NCI-H1694 treated with DMSO at 0.1 percent for 48 hours (cell line): ENCODE results near the gene INPP4A.

Source experiments
- DNase-seq: peaks from one replicate; lab custom pipeline; 2025; lab: John Stamatoyannopoulos, UW

Gene INPP4A

GRCh38 chr2:98564541-98565132 lies 120.0 kb downstream of the INPP4A start:
- peak; percentile 54 for DNase-seq

DNA sequence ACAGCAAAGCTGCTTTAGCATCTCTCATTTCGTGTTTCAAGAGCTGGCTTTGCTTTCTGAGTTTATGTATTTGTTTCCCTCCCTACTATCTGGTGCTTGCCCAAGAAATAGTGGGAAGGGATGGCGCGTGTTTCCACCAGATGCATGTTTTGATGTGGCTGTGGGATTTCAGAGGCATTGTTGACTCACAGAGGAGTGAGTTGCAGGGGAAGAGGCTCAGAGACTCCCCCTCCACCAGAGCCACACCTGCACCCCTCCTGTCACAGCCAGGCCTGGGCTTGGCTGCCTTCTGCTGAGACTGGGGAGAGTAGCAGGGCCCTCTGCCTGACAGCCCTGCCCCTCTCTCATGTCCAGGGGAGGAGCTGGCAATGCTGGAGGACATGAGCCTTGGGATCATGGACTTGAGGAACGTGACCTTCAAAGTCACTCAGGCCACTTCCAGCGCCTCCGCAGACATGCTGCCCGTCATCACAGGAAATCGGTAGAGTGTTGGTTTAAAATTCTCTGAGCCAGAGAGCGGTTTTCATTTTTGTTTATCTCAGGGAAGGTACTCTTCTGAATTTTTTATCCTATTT lies 120.7 kb downstream of the INPP4A start:
- no peak for DNase-seq

DNA sequence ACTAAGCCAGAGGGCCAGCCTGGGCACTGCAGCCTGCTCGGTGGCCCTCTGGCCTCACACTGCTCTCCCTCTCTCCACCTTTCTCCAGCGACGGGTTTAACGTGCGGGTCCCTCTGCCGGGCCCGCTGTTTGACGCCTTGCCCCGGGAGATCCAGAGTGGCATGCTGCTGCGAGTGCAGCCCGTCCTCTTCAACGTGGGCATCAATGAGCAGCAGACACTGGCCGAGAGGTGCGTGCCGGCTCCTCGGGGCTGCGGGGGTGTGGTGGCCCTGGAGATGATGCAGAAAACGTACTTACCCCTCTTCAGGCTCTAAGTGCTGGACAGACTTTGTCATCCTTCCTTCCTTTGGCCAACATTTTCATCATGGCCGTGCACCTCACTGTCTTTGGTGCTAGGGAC lies 121.3 kb downstream of the INPP4A start:
- no peak for DNase-seq

DNA sequence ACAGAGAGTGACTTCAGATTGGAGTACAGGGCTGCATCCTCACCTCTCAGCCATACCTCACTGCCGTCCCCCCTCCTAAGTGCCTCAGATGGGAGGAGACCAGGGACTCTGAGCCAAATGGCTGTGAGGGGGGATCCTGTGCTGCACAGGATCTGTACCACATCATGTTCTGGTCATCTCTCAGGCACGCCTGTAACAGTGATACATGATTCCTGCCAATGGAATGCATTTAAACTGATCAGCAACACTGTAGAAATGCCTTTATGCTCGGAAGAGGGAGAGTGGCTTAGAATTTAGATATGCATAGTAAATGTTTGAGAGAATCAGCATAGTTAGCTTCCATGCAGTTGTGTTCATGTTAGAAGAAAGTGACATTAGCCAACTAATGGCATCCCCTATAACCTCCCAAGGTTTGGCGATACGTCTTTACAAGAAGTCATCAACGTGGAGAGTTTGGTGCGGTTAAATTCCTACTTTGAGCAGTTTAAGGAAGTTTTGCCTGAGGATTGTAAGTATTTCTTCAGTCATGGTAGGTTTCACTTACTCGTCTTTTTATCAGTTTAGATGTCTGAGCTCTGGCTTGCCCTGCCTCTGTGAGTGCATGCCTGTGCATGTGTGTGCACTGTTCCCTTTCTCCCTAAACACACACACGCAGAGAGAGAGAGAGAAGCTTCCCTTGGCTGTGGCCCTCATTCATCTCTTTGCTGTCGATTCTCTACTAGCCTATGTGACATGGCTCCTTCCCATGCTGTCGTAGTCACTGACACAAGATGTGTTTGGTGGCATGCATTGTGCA lies 123.7 kb downstream of the INPP4A start:
- DNase-seq, result no peak

GRCh38 chr2:98569197-98569793 lies 124.6 kb downstream of the INPP4A start:
- DNase-seq, result no peak

DNA sequence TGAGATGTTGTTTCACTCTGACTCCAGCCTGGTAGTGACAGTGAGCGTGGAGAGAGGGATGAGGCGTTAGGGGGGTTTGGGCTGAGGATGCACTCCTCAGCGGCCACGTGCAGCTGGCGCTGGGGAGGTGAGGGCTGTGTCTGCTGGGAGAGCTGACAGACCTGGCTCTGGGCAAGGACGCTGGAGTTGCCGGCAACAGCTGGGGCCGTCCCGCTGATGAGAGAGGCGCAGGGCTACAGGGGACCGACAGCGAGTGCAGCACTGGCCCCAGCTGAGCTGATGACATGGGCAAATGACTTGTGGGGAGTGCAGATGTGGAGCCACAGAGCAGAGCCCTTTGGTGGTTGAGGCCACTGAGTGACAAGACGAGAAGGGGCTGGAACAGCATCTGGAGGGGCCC lies 125.3 kb downstream of the INPP4A start:
- no peak for DNase-seq

DNA sequence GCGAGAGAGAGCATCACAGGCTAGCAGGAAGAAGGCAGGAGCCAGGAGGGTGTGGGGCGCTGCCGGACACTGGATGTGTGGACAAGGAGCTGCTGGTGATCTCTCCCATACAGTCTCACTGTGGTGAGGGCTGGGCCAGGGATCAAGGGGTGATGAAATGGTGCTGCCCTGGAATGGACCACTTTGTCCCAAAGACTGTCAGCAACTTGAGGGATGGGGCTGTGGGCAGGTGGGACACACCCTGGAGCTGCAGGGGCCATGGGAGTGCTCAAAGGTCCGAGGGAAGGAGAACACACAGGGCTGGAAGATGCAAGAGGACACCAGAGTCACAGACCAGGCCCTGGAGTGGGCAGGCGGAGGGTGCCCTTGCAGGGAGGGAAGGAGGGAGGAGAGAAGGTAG lies 125.7 kb downstream of the INPP4A start:
- DNase-seq, result no peak

DNA sequence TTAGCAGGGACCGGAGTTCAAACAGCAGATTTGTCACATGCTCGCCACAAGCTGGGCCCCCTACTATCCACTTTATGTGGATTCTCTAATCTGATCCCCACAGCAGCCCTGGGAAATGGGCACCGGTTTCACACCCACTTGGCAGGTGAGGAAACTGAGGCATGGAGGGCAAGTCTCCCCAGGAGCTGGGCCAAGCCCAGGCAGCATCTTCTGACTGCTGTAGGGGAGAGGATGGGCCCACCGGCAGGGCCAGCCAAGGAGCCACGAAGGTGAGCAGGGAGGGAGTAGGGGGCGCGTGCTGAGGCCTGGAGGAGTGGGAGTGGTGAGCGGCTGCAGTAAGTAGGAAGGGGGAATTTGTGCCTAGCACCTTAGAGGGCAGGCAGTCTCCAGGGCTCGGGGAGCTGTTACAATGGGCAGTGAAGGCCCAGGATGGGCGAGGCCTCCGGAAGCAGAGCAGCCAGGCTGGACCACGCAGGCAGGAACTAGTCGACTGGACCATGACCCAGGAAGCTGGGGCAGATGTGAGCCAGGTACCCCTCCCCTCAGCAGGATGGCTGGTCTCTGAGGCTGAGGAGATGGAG lies 126.6 kb downstream of the INPP4A start:
- no peak for DNase-seq

GRCh38 chr2:98571796-98572195 lies 127.1 kb downstream of the INPP4A start:
- no peak for DNase-seq

DNA sequence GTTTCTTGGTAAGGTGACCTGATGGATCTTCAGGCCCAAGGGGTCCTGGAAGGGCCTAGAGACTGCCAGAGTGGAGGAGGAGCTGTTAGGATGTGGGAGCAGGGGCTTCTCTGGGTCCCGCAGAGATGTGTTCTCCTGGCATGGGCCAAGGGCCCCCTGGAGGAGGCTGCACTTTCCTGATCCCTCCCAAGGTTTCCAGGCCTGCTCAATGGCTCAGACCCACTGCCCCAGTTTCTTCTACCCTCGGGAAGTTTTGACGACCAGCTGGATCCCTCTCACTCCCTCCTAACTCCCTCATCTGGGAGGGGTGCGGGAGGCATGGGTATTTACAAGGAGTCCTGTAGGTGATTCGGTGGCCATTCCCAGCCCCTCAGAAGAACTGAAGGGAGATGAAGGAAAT lies 127.6 kb downstream of the INPP4A start:
- no peak for DNase-seq

GRCh38 chr2:98572676-98573075 lies 128.0 kb downstream of the INPP4A start:
- DNase-seq, result no peak

DNA sequence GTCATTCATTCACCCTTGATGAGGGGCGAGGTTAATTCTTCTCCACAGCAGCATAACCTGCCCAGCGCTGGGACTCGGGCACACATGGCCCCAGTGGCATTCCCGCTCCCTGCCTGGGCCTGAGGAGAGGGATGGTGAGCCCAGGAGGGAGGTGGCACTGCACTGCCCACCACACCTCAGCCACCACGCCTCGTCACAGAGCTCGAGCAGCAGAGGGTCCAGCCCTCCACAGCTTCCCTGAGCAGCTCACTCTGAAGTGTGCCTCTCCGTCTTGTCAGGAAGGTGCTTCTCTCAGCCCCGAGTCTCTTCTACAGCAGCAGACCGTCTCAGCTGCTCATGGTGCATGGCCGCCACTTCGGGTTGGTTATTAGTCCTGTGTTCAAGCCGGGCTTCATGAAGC lies 128.8 kb downstream of the INPP4A start:
- DNase-seq, result no peak

DNA sequence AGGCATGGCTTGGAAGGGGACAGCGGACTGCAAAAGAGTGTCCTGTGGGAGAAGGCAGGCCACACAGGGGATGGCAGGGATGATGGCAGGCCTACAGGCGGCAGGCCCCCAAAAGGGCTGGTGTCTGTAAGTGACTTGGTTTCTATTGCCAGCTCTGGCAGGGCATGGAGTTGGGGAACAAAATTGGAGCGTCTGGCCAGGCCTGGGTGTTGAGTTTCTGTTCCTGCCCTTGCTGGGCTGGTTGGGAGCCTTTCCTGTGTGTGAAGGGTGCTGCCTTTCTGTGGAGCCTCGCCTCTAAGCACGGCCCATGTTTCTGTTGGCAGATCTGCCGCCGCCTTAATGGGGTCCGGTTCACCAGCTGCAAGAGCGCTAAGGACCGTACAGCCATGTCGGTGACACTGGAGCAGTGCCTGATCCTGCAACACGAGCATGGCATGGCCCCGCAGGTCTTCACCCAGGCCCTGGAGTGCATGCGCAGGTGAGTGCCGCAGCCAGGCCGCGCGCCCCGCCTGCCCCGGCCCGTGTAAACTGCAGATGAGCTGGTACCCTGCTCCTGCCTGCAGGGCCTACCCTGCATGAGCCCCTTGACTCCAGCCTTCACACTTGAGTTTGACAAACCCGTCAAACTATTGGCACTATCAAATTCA lies 132.1 kb downstream of the INPP4A start:
- DNase-seq, result no peak

GRCh38 chr2:98577313-98577712 lies 132.7 kb downstream of the INPP4A start:
- DNase-seq, result no peak

DNA sequence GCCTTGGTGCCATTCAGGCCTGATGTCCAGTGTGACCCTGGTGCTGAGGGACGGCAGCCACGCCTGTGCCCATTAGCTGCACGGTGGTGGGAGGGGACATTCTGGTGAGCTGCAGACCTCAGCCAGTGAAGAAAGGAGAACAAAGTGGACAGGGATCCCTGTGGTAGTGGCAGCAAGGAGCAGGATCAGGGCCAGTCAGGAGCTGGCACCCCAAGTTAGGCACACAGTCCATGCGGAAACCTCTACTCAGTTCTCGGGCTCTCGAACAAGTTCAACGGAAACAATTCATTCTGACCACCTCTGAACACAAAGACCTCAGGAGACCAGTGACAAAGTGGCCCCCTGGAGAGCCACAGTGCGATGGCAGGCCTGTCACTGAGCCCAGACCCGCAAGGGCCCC lies 133.6 kb downstream of the INPP4A start:
- DNase-seq, result no peak

DNA sequence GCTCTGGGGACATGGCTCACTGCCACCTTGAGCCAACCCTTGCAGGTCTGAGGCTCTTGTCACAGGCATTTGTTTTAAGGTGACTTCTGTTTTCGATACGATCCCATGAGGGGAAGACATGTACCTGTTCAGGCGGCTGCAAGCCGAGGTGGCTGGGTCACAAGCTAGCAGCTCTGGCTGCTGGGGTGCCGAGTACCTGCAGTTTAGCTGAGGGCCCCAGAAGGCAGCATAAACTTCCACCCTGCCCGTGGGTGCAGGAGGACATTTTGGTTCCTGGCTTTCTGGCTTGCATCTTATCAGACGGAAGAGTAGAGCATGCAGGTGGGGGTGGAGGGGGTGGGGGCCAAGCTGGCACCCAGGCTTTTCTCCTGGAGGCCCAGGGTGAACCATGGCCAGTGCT lies 135.3 kb downstream of the INPP4A start:
- no peak for DNase-seq

DNA sequence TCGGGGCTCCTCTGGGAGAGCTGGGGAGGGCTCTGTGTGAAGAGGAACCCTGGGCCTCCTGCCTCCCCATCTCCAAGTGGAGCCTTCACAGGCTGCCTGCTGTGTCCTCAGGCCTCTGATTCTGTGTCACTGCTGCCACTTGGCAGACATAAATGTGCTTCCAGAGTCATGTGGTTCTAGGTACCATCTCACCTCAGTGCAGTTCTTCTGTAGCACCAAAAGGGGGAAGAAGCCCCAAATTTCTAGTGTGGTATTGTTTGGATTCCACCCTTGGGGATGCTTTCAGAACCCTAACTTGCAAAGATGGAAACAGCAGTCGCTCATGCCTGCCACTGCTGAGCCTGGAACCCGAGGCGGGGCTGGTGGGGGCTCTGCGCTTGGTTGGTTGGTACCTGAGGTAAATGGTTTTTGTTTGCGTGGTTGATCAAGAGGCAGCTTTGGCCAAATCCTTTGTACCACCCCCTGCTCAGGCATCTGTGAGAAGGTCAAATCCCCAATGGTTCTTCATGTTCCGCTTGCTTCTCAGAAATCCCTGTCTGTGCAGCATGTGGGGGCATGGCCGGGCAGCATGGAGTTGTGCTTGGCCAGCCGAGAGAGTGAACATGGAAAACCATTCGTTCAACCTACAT lies 136.1 kb downstream of the INPP4A start:
- no peak for DNase-seq

DNA sequence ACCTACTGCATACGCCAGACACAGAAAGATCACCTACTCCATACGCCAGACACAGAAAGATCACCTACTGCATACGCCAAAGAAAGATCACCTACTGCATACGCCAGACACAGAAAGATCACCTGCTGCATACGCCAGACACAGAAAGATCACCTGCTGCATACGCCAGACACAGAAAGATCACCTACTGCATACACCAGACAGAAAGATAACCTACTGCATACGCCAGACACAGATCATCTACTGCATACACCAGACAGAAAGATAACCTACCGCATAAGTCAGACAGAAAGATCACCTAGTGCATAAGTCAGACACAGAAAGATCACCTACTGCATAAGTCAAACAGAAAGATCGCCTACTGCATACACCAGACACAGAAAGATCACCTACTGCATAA lies 137.9 kb downstream of the INPP4A start:
- no peak for DNase-seq

DNA sequence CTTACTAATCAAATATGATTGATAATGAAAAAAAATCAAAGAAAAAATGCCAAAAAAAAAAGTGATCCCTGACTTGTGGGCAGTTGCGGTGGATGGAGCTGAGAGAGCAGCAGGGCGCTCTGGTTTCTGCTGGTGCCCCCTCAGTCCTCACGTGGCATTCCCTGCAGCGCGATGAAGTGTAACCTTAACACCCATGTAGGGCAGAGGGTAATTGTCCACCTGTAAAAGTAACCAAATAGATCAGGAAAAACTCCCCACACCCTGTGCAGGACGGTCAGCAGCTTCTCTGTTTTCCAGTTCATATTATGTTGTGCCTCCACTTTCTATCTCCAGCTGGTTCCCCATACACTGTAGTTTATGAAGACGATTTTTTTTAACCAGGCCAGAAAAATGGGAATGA lies 138.6 kb downstream of the INPP4A start:
- no peak for DNase-seq

GRCh38 chr2:98583816-98584618 lies 139.4 kb downstream of the INPP4A start:
- DNase-seq, result no peak

DNA sequence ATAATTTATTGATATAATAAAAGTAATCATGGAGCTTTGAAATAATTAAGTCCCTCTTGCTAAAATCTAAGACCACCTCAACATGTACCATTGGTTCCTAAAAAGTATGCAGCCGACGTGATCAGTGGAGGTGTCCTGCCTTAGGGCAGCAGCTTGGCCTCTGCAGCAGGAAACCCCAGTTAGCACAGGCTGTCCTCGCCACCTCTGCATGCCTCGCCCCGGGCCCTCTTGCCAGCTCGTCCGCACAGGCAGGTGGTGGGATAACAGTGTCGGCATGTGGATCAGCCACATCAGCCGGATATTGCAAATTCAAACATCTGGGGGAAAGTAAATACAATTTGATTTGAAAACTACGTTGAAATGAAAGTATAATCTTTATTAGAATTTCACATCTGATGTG lies 140.7 kb downstream of the INPP4A start:
- DNase-seq, result no peak
